ENCODE measurements around the gene KDELR1.

DNA sequence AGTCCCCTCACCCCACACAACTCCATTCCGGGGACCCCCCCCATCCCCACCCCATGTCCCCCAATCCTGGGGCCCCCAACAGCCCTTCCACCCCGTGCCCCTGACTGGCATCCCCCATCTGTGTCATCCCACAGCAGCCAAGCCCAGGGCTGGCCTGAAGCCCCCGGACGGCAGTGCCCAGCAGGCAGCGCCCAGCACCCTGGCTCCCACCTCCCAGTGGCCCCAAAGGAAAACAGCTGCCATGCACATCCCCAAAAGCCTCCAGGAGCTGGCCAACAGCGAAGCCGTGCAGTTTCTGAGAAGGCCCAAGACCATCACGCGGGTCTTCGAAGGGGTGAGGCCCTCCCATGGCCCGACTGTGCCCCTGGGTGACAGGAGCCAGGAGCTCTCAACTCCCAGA lies 25.7 kb downstream of the KDELR1 start:
- TF ChIP-seq, protein P1, sequence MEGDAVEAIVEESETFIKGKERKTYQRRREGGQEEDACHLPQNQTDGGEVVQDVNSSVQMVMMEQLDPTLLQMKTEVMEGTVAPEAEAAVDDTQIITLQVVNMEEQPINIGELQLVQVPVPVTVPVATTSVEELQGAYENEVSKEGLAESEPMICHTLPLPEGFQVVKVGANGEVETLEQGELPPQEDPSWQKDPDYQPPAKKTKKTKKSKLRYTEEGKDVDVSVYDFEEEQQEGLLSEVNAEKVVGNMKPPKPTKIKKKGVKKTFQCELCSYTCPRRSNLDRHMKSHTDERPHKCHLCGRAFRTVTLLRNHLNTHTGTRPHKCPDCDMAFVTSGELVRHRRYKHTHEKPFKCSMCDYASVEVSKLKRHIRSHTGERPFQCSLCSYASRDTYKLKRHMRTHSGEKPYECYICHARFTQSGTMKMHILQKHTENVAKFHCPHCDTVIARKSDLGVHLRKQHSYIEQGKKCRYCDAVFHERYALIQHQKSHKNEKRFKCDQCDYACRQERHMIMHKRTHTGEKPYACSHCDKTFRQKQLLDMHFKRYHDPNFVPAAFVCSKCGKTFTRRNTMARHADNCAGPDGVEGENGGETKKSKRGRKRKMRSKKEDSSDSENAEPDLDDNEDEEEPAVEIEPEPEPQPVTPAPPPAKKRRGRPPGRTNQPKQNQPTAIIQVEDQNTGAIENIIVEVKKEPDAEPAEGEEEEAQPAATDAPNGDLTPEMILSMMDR (IDR thresholded peaks at IDR 0.05; ENCODE audit: low read depth, low read length, poor library complexity, severe bottlenecking) = no peak
- no peak for TF ChIP-seq EZH2phosphoT487 (IDR thresholded peaks at IDR 0.05; ENCODE audit: borderline replicate concordance, low read length)

Measured in DOHH2 (cell line).